HepG2 (cell line): ENCODE measurements around the gene THUMPD1. TPM values are rescaled to one million over a fixed set of nuclear protein-coding genes. Genes with fewer than 3 reads are reported as not detected.

Experiments
- AHR ChIP-seq: IDR thresholded peaks from 2 replicates; pipeline ENCODE4 v1.6.1; 2018; ENCODE audit warnings: missing genetic modification reagents, missing compliant biosample characterization
- KDM6A ChIP-seq: IDR thresholded peaks from 2 replicates; pipeline ENCODE4 v1.6.1; 2016; ENCODE audit warnings: low read depth
- KMT2B ChIP-seq: IDR thresholded peaks from 2 replicates; pipeline ENCODE4 v1.6.1; 2016; ENCODE audit warnings: missing genetic modification reagents, missing compliant biosample characterization
- MAFF ChIP-seq: IDR thresholded peaks from 2 replicates; pipeline ENCODE4 v1.6.1; 2011; ENCODE audit warnings: low read depth, low read length, improper control_type of control experiment
- MXD4 ChIP-seq: IDR thresholded peaks from 2 replicates; pipeline ENCODE4 v1.6.1; 2016; ENCODE audit warnings: mild to moderate bottlenecking, missing biosample characterization, missing genetic modification reagents
- NPAS2 ChIP-seq: sonication (generic); formaldehyde crosslinking; IDR thresholded peaks from 2 replicates; pipeline ENCODE4 v1.8.0; 2022; ENCODE audit warnings: mild to moderate bottlenecking, missing genetic modification reagents, borderline replicate concordance
- RNF2 ChIP-seq: fragments of 450-650 bp; conservative IDR thresholded peaks from 2 replicates; pipeline ENCODE4 v1.6.1; 2016; ENCODE audit warnings: low read depth
- SETDB1 ChIP-seq: sonication (generic); formaldehyde crosslinking; IDR thresholded peaks from 2 replicates; pipeline ENCODE4 v1.5.1; 2020; ENCODE audit warnings: missing genetic modification reagents, mild to moderate bottlenecking, borderline replicate concordance
- SNAPC2 ChIP-seq: sonication (generic); formaldehyde crosslinking; IDR thresholded peaks from 2 replicates; pipeline ENCODE4 v1.8.1; 2022; ENCODE audit warnings: mild to moderate bottlenecking, missing genetic modification reagents
- SUZ12 ChIP-seq: fragments of 150-350 bp; IDR thresholded peaks from 2 replicates; pipeline ENCODE4 v1.6.1; 2014; ENCODE audit warnings: low read depth, low read length
- ZBTB25 ChIP-seq: IDR thresholded peaks from 2 replicates; pipeline ENCODE4 v1.6.1; 2018; ENCODE audit warnings: missing genetic modification reagents
- ZFAT ChIP-seq: sonication (generic); formaldehyde crosslinking; conservative IDR thresholded peaks from 2 replicates; pipeline ENCODE4 v1.8.1; 2023; ENCODE audit warnings: missing genetic modification reagents, inconsistent platforms
- ZNF414 ChIP-seq: sonication (generic); formaldehyde crosslinking; IDR thresholded peaks from 2 replicates; pipeline ENCODE4 v1.5.0; 2020; ENCODE audit warnings: missing genetic modification reagents
- ZNF510 ChIP-seq: sonication (generic); formaldehyde crosslinking; IDR thresholded peaks from 2 replicates; pipeline ENCODE4 v1.4.0; 2020; ENCODE audit warnings: low read depth, mild to moderate bottlenecking, missing genetic modification reagents
- ZNF781 ChIP-seq: sonication (generic); formaldehyde crosslinking; IDR thresholded peaks from 2 replicates; pipeline ENCODE4 v1.5.1; 2020; ENCODE audit warnings: borderline replicate concordance, mild to moderate bottlenecking, missing genetic modification reagents; ENCODE audit errors: not compliant biosample characterization
- polyA plus RNA-seq, 8 experiments: library from polyadenylated mRNA; depleted of rRNA in 3 of 8; stranded (reverse) in 7 of 8; unstranded in 1 of 8; fragments of >200 nt; fragmentation: Illumina TruSeq in 4 of 8; extraction: Trizol in 4 of 8; gene quantifications; 2 replicates each; pipeline versions ENCODE4 v1.2.1 to v1.2.3, GENCODE V29; 2011 to 2016; ENCODE audit warnings: low read depth in 4 of 8, missing spikeins in 1 of 8, mixed read lengths in 1 of 8; ENCODE audit not compliant: insufficient read depth in 1 of 8
- total RNA-seq, 5 experiments: library from RNA; depleted of rRNA; stranded (reverse); fragments of >200 nt; fragmentation: Illumina TruSeq; extraction: Trizol; gene quantifications; 2 replicates each; pipeline ENCODE4 v1.2.3, GENCODE V29; 2016; ENCODE audit warnings: low read depth in 1 of 5
- TF ChIP-seq, protein P1 (sequence below): sonication (generic); formaldehyde crosslinking; IDR thresholded peaks from 2 replicates; pipeline ENCODE4 v1.8.0; 2022; ENCODE audit warnings: missing genetic modification reagents, mild to moderate bottlenecking, moderate library complexity, borderline replicate concordance
- TF ChIP-seq, protein P2 (sequence below): sonication (generic); formaldehyde crosslinking; IDR thresholded peaks from 2 replicates; pipeline ENCODE4 v1.4.0; 2020; ENCODE audit warnings: missing genetic modification reagents
- TF ChIP-seq, protein P3 (sequence below): IDR thresholded peaks from 2 replicates; pipeline ENCODE4 v1.6.1; 2012; ENCODE audit warnings: low read depth, low read length, improper control_type of control experiment
- TF ChIP-seq, protein P4 (sequence below): sonication (generic); formaldehyde crosslinking; conservative IDR thresholded peaks from 2 replicates; pipeline ENCODE4 v1.8.1; 2023; ENCODE audit warnings: missing genetic modification reagents

Gene THUMPD1
- total and polyA plus RNA-seq, 2 of the 13 experiments (the other 11 are each of a cell fraction or from before 2014, with no cell fraction given), result 22.7 to 69.1 TPM

- TF ChIP-seq, protein P1, sequence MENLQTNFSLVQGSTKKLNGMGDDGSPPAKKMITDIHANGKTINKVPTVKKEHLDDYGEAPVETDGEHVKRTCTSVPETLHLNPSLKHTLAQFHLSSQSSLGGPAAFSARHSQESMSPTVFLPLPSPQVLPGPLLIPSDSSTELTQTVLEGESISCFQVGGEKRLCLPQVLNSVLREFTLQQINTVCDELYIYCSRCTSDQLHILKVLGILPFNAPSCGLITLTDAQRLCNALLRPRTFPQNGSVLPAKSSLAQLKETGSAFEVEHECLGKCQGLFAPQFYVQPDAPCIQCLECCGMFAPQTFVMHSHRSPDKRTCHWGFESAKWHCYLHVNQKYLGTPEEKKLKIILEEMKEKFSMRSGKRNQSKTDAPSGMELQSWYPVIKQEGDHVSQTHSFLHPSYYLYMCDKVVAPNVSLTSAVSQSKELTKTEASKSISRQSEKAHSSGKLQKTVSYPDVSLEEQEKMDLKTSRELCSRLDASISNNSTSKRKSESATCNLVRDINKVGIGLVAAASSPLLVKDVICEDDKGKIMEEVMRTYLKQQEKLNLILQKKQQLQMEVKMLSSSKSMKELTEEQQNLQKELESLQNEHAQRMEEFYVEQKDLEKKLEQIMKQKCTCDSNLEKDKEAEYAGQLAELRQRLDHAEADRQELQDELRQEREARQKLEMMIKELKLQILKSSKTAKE (CRISPR knock-in tag), result no peak
- TF ChIP-seq NPAS2 (CRISPR knock-in tag), result no peak
- TF ChIP-seq SUZ12, result no peak
- TF ChIP-seq SETDB1 (CRISPR knock-in tag), result no peak
- TF ChIP-seq MAFF, result no peak
- 0 out of 2 replicates have a peak, but pooled peaks have one; percentile 53 for TF ChIP-seq SNAPC2 (CRISPR knock-in tag)
- TF ChIP-seq KMT2B (CRISPR knock-in tag), result no peak
- TF ChIP-seq KDM6A (CRISPR knock-in tag), result no peak
- peak; percentile 4; the same call in 1 of the 2 replicates for TF ChIP-seq MXD4 (CRISPR knock-in tag)
- TF ChIP-seq, protein P2, sequence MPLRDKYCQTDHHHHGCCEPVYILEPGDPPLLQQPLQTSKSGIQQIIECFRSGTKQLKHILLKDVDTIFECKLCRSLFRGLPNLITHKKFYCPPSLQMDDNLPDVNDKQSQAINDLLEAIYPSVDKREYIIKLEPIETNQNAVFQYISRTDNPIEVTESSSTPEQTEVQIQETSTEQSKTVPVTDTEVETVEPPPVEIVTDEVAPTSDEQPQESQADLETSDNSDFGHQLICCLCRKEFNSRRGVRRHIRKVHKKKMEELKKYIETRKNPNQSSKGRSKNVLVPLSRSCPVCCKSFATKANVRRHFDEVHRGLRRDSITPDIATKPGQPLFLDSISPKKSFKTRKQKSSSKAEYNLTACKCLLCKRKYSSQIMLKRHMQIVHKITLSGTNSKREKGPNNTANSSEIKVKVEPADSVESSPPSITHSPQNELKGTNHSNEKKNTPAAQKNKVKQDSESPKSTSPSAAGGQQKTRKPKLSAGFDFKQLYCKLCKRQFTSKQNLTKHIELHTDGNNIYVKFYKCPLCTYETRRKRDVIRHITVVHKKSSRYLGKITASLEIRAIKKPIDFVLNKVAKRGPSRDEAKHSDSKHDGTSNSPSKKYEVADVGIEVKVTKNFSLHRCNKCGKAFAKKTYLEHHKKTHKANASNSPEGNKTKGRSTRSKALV (CRISPR knock-in tag), result no peak
- TF ChIP-seq ZBTB25 (CRISPR knock-in tag), result no peak
- no peak for TF ChIP-seq ZNF414 (CRISPR knock-in tag)
- TF ChIP-seq AHR, result no peak
- TF ChIP-seq ZNF781, result no peak
- TF ChIP-seq, protein P3, sequence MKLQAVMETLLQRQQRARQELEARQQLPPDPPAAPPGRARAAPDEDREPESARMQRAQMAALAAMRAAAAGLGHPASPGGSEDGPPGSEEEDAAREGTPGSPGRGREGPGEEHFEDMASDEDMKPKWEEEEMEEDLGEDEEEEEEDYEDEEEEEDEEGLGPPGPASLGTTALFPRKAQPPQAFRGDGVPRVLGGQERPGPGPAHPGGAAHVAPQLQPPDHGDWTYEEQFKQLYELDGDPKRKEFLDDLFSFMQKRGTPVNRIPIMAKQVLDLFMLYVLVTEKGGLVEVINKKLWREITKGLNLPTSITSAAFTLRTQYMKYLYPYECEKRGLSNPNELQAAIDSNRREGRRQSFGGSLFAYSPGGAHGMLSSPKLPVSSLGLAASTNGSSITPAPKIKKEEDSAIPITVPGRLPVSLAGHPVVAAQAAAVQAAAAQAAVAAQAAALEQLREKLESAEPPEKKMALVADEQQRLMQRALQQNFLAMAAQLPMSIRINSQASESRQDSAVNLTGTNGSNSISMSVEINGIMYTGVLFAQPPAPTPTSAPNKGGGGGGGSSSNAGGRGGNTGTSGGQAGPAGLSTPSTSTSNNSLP, result no peak
- no peak for TF ChIP-seq RNF2
- no peak for TF ChIP-seq ZFAT (CRISPR knock-in tag)
- TF ChIP-seq, protein P4, sequence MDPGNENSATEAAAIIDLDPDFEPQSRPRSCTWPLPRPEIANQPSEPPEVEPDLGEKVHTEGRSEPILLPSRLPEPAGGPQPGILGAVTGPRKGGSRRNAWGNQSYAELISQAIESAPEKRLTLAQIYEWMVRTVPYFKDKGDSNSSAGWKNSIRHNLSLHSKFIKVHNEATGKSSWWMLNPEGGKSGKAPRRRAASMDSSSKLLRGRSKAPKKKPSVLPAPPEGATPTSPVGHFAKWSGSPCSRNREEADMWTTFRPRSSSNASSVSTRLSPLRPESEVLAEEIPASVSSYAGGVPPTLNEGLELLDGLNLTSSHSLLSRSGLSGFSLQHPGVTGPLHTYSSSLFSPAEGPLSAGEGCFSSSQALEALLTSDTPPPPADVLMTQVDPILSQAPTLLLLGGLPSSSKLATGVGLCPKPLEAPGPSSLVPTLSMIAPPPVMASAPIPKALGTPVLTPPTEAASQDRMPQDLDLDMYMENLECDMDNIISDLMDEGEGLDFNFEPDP (CRISPR knock-in tag), result no peak
- 0 out of 2 replicates have a peak, but pooled peaks have one; percentile 32 for TF ChIP-seq ZNF510 (CRISPR knock-in tag)
These were observed 607 bp downstream of the THUMPD1 start (continued) for GRCh38 chr16:20740901-20741521.
